DMS153 treated with DMSO at 0.1 percent for 48 hours (cell line): ENCODE data around the gene BOK.

Experiments
- DNase-seq: peaks from one replicate; lab custom pipeline; 2025; ENCODE audit not compliant: unreplicated experiment; lab: John Stamatoyannopoulos, UW

The BOK gene

GRCh38 chr2:241618829-241619228 is 60.3 kb downstream of the BOK start:
- DNase-seq: no peak

- no peak for DNase-seq
Observed at GRCh38 chr2:241619597-241620418, 61.3 kb downstream of the BOK start.

- DNase-seq: no peak
Observed at GRCh38 chr2:241620419-241620769, 61.8 kb downstream of the BOK start.
